HG03439 (cell line): ENCODE data around the gene GFY.

ENCODE experiments used
- ATAC-seq: cut with Tn5 transposase; IDR thresholded peaks from one replicate; pipeline ENCODE4 v1.9.1; 2021; ENCODE audit warnings: mild to moderate bottlenecking, moderate library complexity; ENCODE audit not compliant: unreplicated experiment

Gene GFY

DNA sequence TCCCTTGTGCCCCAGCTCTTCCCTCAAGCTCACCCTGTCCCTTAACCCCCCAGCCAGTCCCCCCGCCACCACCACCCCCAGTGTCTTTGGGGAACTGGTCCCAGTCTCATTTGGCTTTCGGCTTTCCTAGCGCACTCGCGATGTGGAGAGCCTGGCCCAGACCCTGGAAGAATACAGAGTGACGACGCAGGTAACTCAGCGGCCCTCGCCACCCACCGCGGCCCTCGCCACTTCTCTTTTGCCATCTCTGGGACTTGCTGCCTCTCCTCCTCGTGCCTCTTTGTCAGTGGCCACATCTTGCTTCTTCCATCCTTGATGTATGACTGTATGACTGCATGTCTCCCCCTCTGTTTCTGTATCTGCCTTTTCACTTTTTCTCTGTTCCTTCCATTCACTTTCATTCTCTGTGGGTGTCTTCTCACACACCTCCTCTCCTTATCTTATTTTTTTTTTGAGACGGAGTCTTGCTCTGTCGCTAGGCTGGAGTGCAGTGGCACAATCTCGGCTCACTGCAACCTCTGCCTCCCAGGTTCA, 17.6 kb upstream of the GFY start:
- ATAC-seq = no peak

DNA sequence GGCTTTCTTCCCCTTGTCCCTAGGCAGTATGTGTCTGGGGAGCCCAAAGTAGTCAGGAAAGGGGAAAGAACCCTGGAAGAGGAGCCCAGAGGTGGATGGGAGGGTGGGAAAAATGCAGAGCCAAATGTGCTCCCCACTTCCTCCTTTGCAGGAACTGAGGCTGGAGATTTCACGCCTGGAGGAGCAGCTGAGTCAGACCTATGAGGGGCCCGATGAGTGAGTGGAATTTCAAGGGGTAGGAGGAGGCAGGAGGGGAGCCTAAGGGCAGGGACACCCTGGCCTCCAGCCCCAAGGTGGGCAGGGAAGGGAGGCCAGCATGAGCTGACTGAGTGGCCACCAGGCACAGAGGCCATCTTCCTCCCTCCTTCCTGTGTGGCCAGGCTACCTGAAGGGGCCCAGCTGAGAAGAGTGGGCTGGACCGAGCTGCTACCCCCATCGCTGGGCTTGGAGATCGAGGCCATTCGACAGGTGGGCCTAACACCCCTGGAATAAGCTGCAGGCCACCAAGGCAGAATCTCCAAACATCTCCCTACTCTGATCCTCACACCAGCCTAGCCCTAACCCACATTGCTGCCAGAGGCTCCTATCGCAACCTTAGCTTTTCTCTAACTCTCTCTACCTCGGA, 16.3 kb upstream of the GFY start:
- ATAC-seq = no peak

DNA sequence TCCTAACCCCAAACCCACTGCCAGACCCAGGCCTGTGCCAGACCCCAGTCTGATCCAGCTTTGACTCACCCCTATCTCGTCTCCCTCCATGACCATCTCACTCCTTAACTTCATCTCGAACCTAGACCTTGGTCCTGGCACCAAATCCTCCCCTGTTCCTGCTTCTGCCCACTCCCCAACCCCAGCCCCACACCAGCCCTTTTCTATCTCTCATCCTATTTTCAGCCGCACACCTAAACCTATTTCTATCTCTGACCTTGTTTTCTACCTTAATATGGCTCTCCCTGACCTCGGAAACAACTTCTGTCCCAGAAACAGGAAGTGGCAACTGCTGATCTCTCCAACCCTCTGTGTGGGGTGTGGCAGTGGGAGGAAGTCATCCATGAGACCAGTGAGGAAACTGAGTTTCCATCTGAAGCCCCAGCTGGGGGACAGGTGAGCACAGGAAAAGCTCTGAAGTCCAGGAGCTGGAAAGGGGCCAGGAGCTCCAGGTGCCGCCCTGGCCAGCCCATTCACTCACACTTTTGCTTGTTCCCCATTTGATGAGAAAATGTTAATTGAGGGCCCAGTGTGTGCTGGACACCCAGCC, 15.7 kb upstream of the GFY start:
- ATAC-seq = no peak

DNA sequence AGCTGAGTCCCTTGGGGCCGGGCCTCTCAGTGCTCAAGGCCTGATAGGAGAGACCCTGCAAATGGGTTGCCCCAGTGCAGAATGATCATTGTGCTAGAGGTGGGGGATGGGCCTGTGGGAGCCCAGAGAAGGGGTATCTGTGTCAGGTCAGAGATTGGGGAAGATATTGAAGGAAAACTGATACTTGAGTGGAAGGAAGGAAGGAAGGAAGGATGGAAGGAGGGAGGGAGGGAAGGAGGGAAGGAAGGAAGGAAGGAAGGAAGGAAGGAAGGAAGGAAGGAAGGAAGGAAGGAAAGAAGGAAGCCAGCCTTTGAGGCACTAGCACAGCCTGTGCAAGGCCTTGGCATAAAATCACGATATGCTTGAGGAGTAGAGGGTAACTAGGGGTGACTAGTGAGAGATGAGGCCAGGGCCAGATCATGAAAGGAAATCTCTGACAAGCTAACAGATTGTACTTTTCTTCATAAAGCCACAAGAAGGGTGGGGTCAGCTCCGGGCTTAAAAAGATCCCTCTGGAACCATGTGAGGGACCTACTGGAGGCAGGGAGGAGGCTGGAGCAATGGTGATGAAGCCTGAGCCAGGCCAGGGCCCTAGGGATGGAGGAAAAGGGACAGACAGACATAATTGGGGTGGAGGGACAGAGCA, 13.4 kb upstream of the GFY start:
- no peak for ATAC-seq

DNA sequence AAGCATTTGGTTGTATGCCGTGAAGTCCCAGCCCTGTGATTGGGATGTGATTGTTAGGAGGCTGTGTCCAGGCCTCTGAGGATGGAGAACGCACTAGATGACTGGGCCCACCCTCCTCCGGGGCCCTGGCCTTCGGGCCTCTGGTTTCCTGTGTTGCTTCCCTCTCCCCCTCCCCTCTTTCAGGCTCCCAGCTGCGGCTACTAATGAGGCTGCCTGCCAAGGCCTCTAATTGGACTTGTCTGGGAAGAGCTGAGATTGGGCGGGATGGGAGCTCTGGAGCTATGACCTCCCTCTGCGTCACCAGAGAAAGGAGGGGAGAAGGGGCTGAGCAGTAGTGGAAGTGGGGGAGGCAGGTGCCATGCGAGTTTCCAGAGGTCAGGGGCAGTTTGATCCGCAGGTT, 11.8 kb upstream of the GFY start:
- no peak for ATAC-seq

DNA sequence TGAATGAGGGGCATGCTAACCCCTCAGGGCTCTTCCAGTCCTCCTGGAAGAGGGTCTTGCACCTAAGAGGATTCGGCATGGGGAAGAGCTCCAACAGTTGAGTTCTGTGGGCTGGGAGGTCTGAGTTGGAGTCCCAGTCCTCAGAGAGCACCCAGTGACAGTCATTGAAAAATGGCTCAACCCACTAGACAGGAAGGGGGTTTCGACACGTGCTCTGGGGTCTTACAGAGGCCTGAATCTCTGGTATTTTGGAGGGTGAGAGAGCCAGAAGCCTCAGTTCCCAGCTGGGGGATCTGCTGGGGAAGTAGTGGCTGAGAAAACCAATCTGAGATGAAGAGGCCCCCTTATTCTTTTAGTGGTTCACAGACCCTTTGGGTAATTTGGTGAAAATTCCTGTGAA, 10.9 kb upstream of the GFY start:
- ATAC-seq = no peak

DNA sequence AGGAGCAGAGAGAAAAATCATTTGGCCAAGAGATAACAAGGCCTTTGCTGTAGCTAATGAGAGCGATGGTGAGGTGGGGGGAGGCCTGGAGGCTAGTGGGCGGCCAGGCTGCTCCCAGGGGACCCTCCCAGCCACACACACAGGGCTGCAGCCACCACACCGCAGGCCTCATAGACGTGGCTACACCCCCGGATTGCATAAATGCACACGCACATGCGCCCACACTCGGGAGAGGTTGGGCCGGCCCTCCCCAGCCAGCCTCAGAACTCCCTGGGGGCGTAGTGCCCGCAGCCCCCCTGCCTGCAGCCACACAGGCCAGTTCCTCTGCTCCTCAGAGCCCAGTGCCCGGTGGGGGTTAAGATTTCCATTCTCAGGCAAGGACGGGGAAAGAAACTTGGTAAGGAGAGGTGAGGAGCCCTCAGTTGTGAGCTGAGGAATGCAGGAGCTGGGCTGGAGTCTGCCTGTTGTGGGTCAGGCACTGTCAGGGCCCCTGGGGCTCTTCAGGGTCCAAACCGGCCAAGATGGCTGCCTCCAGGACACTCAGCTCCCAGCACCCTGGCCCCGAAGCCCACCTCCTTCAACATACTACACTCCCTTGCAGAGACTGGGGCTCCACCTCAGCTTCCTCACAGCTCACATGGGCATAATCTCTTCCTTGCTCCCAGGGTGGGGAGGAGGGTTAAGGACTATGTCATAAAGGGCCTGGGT, 9.9 kb upstream of the GFY start:
- ATAC-seq = no peak

DNA sequence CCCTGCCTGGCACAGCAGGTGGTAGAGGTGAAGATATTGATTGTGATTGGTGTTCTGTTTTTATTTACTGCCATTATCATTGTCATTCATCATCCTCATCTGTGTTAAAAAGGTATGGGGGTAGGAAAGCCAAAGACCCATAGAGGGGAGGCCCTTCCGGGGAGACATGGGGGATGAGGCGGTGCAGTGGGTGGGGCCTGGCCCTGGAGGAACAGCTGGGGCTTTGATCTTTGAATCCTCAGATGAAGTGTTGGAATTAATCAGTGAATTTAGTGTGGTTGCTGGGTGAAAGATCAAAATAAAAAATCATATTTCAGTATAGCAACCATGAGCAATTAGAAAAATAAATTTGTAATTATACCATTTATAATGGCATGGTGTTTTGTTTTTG, 9.4 kb upstream of the GFY start:
- no peak for ATAC-seq

DNA sequence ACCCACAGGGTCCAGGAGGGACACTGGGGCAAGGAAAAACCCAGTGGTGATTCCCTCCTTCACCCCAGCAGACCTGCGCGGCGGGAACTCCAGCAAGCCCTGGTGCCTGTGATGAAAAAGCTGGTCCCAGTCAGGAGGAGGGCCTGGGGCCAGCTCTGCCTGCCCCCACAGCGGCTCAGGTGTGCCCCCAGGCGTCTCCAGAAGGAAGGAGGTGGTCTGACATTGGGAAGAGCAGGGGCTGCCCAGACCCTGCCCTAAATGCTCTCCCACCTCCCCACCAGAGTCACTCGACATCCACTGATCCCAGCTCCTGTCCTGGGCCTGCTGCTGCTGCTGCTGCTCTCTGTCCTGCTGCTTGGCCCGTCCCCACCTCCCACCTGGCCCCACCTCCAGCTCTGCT, 8.1 kb upstream of the GFY start:
- no peak for ATAC-seq

DNA sequence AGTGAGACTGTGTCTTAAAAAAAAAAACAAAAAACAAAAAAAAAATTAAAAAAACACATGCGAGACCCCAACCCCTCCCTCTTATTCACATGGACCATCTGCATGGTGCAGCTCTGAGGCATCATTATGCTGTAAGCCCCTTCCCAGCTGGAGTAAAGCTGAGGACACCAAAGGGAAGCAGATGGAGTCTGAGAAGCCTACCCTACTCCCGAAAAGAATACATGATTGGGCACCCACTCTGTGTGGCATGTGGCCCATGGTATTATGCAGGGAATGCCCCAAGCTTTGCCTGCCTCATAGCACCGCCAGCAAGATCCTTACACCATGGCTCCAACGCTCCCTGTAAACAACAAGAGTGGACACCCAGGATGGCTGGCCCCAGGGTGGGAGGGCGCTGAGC, 6.7 kb upstream of the GFY start:
- no peak for ATAC-seq

DNA sequence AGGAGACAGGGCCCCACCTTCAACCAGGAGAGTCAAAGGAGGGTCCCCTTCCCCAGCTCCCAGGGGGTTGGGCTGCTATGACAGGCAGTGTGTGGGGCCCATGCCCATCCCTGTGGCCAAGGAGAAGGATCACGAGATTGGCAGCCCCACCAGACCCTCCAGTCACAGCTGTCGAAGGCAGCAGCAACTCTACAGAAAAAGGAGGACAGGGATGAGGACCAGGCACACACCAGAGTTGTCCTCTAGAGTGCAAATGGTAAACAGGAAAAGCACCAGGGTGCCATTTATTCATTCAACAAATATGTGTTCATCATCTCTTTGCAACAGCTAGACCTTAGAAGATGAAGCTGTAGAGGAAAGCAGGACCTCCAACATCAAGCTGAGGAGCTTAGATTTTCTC, 6.0 kb upstream of the GFY start:
- no peak for ATAC-seq

DNA sequence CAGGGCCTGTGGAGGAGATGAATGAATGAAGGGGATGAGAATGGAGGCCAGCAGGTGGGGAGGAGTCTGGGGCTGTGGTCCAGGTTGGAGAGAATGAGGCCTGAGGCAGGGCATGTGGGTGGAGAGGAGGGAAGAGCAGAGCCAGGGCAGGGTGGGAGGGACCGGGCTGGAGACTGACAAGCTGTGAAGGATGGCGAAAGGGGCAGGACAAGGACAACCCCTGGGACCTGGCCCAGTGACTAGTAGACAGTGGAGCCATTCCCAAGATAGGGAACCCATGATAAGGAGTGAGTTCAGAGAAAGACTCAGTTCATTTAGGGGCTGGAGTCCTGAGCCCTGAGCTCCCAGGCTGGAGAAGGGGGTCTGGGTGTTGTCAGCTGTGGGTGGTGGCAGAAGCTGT, 5.0 kb upstream of the GFY start:
- no peak for ATAC-seq

DNA sequence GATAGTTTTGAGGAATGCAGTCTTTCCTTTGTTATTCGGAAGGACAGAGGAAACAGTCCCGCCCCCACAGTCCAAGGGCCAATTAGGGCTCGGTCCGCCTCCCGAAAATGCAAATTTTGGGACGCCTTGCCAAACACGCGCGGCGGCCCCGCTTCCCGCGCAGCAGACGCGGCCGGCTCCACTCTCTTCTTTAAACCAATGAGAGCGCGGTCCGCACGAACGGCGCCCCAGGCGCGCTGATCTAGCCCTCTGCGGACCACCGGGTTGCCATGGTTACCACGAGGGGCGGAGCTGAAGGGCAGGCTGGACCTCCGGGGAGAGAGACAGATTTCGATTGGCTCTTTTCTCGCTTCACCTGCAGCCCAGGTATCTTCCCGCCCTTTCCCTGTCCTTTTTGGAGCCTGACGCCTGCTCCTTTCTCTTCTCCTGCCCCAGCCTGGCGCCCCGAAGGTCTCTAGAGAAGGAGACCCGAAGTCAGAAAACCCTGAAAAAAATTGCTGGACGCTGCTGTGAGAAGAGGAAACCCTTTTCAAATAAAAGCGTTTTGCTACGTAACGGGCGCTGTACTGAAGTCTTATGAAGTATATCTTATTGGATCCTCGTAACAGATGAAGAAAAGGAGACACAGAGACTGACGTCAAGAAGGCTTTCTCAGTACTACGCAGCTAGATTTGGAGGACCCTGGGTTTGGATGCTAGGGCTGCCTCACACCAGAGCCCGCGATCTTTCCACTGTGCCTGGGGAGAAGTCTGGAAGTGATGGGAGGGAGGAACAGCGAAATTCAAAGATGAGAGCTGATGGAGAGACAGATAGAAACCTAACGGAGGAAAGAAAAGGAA, 3.9 kb upstream of the GFY start:
- ATAC-seq = no peak

DNA sequence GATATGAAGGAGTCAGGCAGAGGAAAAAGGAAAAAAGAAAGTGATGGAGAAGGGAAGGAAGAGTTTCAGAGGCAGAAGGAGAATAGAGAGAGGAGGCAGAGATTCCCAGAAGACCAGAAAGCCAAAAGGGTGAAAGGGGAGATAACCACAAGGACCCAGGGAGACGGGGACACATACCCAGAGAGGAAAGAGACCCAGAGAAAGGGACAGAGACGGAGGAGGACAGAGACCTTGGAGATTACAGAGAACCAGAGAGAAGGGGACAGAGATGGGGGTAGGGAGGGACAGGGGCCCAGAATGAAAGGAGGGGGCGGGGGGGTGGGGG, 3.3 kb upstream of the GFY start:
- no peak for ATAC-seq

DNA sequence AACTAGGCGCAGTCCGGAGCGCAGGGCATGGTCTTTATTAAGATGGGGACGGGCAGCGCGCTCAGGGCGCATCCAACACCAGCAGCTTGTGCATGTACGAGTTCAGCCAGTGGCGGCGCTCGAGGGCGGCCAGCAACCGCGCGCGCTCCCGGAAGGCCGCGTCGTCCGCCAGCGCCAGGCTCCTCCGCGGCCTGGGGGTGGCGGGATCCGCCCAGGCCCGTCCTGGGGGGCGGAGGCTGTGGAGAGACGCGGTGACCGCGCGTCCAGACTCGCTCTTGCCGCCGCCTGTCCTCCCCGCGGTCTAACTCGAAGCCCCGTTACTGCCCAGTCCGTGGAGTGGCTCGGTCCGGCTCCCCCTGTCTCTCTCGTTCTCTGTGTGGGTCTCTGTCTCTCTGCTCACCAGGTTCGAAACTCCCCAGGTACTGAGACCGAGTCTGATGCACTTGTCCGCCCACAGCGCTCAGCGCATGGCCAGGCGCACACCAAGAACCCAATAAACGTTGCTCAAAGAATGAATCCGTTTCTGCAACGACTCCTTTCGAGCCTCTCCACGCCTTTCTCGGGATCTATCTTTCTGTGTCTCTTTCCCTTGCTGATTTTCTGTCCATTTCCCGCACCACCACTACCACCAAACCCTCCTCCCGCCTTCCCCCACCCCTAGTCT, 2.6 kb upstream of the GFY start:
- ATAC-seq = no peak

DNA sequence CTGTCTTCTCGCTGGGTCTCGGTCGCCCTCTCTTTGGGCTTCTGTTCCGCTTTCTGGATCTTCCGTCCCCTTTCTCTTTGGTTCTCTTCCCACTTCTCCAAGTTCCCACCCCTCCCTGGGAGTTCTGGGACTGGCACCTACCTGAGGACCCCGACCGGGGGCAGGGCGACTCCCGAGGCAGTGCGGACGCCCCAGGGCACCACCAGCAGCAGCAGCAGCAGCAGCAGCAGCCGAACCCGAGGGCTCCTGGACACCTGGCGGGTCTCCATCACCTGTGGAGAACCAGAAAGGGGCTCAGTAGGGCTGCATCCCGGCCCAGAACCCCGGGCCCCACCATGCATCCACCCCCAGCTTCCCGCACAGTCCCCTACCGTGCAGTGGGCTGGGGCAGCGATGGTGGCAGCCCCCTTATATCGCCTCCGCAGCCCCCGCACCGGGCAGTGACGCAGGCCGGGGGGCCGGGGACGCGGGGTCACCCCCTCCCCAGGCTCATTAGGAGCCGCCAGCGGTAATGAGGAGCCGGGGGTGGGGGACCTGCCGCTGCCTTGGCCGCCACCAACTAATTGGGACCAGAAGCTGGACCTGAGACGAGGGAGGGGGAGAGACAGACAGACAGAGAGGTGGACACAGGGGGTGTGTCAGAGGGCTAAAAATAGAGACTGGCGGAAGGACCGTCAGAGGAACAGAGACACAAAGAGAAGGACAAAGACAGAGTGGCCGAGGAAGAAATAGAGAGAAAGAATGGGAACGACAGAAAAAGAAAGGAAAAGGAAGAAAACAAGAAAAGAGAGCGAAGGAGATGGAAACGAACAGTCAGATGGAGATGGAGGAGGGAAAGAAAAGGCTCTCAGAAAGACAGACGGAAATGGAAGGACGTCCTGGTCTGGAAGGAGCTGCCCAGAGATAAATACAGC, 1.9 kb upstream of the GFY start, which contains the start of gene PTH2:
TSS of gene PTH2 (minus strand) at position 371 of the 914 bp plus-strand sequence. CDS start at position 269, 102 bp downstream.
- ATAC-seq = no peak

DNA sequence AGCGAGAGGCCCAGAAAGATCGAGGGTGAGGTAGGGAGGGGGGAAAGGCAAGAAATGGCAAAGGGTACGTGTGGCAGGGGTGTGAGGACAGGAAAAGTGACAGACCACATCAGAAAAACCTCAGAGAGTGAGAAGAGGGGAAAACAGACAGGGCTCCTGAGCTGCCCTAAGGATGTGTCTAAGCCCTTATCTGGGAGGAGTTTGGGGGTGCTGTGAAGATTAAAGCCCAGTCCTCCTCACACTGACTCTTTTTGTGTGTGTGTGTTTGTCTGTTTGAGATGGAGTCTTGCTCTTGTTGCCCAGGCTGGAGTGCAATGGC, 1.2 kb upstream of the GFY start:
- ATAC-seq = no peak

DNA sequence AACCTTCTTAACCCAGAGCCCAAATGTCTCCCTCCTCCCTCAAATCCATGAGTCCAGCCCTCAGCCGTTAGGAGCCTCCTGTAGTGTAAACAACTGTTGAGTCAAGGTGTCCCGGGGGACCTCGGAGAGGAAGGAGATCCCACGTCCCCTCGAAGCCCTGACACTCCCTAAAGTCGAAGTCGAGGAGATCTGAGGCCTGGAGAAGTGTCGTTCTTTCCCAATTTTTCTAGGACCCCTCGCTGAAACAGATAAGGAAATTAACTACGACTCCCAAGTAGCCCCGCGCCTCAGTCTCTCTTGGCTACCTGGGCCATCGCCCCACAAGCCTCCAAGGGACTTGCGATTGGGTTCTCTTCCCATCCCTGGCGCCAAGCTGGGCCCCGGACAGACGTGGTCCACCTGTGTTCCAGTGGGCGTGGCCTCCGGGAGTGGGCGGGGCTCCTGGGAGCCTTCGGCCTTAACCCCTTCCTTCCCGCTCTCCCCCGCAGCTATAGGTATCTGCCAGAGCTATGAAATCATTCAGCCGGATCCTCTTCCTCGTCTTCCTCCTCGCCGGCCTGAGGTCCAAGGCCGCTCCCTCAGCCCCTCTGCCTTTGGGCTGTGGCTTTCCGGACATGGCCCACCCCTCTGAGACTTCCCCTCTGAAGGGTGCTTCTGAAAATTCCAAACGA, 869 bp downstream of the GFY start:
- ATAC-seq = no peak

DNA sequence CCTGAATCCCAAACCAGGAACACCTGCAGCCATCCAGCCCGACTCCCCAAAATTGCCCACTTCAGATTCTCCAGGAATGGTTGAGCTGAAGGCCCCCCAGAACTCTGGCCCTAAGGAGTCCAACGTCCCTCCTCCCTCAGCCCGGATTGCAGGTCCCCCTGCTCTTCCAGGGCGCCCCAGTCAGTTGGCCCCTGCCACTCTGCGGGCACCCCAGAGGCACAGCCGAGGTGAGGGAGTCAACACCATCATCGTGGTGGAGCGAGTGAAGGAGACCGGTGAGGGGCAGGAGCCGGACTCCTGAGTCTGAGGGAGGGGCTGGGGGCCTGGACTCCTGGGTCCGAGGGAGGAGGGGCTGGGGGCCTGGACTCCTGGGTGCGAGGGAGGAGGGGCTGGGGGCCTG, 2.2 kb downstream of the GFY start:
- no peak for ATAC-seq
